Activated CD8-positive, alpha-beta memory T cell treated with anti-CD3 and anti-CD28 coated beads, Interleukin-2, amount 10 ng/mL, durations not matched to agents 7 days and 5 days (primary cell): Measurements from ENCODE around the gene BPTF. TPM values are rescaled to one million over a fixed set of nuclear protein-coding genes. Genes with fewer than 3 reads are reported as not detected.
"Not testable (repeated sequence)": the region's sequence is repeated elsewhere in the genome, so short reads cannot be mapped to it uniquely, and the experiment has no call there.

Source experiments
- ATAC-seq: fragments of 150-1000 bp; cut with Tn5 transposase; one replicate; pipeline ENCODE4 v1.10.0; 2021; ENCODE audit warnings: moderate library complexity
- CTCF ChIA-PET: fragments of 350-600 bp; sonication (Branson Sonifier 250); formaldehyde crosslinking; loops from one replicate; lab custom pipeline; 2021; ENCODE audit warnings: antibody characterized with exemption; lab: Charles Lee
- DNase-seq: peaks from one replicate; pipeline ENCODE4 v3.0.0-alpha.2; 2020
- H3K27ac Mint-ChIP-seq: one replicate; pipeline ENCODE4 v1.8.0; 2021; ENCODE audit warnings: mild to moderate bottlenecking, mixed read lengths
- H3K27me3 Mint-ChIP-seq: one replicate; pipeline ENCODE4 v1.8.0; 2021; ENCODE audit warnings: mixed read lengths
- H3K36me3 Mint-ChIP-seq: one replicate; pipeline ENCODE4 v1.8.0; 2021; ENCODE audit warnings: mild to moderate bottlenecking, mixed read lengths
- H3K4me1 Mint-ChIP-seq: one replicate; pipeline ENCODE4 v1.8.0; 2021; ENCODE audit warnings: mixed read lengths
- H3K4me3 Mint-ChIP-seq: one replicate; pipeline ENCODE4 v1.8.0; 2021; ENCODE audit warnings: mild to moderate bottlenecking, moderate library complexity, mixed read lengths
- H3K9me3 Mint-ChIP-seq: one replicate; pipeline ENCODE4 v1.8.0; 2022; ENCODE audit warnings: low read depth, mixed read lengths
- total RNA-seq, 2 experiments: library from RNA; stranded (reverse); gene quantifications; one replicate each; pipeline ENCODE4 v1.2.3, GENCODE V29; 2021

Gene BPTF
- total RNA-seq, 2 experiments from 2014 or later: 89.3 to 101 TPM

DNA sequence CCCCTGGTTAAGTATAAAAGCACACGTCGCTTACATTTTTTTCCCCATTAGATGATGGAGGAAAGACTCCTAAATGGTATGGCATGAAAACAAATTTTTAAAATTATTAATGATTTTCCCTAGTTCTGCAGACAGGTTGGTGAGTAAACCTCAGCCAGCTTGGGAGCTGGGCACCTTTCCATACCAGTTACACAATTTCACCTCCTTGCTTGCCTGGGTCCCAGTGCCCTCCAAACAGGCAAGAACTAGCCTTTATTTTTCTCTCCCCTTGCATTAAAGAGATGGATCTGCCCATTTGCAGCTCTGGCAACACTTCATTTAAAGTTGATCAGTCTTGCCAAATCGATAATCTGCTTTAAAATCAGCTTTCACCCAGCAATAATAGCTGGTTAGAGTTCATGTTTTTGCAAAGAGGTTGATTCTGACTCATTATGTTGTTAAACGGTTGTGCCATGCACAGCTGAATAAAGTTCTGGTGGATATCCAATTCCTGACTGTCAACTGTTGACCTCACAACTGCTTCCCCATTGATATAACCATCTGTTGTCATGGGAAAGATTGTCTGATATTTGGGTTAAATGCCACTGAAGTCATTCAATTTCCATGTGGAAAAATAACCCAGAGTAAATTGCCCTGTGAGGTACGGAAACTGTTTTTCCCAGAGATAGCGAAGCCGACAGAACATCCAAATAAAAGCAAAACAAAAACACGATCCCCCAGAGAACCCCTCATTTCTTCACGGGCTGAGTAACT lies 169.7 kb downstream of the BPTF start:
- CTCF ChIA-PET: interaction anchor here (1.0 to 2.2 kb wide), 5 partner anchors 10 to 25 kb away, joined by 3 to 7 read pairs (median 5); no protein-coding TSS in a partner anchor
- peaks cover 18% of the 10 kb centered on the region for H3K27me3 Mint-ChIP-seq
- no peak for DNase-seq
- H3K27ac Mint-ChIP-seq: no peak overlapping the region
- no peaks in the 10 kb centered on the region for H3K9me3 Mint-ChIP-seq
- peaks cover 32% of the 10 kb centered on the region for H3K4me1 Mint-ChIP-seq
- peak overlapping the region; percentile 79 for H3K4me3 Mint-ChIP-seq
- peaks cover 5% of the 10 kb centered on the region for H3K36me3 Mint-ChIP-seq
- no peak for ATAC-seq

DNA sequence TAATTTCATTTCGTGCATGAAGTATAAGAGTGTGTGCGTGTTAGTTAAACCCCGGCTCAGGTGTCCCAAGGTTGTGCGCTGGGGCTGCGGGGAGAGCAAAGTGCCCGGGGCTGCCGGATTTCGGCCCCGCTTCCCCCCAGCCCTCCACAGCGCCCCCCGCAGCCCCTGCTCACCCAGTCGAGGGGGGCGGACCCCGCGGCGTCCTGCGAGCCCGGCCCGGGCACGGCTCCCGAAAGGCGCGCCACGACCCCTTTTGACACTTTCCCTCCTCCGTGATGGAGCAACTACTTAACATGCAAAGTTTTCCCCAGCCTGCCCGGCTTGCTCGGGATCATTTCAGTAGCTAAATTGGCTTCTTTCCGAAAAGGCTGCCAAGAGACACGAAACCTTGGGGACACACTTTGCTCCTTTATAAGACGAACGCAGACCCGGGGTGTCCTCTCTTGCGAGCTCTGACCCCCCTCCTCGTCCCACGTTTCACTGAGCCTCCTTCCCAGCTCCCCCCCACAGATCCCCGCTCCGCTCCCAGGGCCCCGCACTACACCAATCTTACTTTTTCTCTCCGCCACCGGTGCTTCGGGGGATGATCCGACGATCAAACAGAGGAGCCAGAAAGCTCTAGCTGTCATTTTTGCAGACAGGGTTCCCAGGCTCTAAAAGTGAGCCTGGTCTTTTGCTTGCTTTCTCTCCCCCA lies 170.4 kb downstream of the BPTF start:
- H3K9me3 Mint-ChIP-seq: no peaks in the 10 kb centered on the region
- ATAC-seq (peak; percentile 17), DNase-seq (peak; percentile 49)
- CTCF ChIA-PET: interaction anchor here (1.0 to 2.2 kb wide), 7 partner anchors 9 to 36 kb away, joined by 3 to 7 read pairs (median 5); no protein-coding TSS in a partner anchor
- H3K4me3 Mint-ChIP-seq: peak overlapping the region; percentile 76
- H3K36me3 Mint-ChIP-seq: peaks cover 5% of the 10 kb centered on the region
- H3K27ac Mint-ChIP-seq: no peak overlapping the region
- H3K4me1 Mint-ChIP-seq: peaks cover 32% of the 10 kb centered on the region
- H3K27me3 Mint-ChIP-seq: peaks cover 18% of the 10 kb centered on the region

DNA sequence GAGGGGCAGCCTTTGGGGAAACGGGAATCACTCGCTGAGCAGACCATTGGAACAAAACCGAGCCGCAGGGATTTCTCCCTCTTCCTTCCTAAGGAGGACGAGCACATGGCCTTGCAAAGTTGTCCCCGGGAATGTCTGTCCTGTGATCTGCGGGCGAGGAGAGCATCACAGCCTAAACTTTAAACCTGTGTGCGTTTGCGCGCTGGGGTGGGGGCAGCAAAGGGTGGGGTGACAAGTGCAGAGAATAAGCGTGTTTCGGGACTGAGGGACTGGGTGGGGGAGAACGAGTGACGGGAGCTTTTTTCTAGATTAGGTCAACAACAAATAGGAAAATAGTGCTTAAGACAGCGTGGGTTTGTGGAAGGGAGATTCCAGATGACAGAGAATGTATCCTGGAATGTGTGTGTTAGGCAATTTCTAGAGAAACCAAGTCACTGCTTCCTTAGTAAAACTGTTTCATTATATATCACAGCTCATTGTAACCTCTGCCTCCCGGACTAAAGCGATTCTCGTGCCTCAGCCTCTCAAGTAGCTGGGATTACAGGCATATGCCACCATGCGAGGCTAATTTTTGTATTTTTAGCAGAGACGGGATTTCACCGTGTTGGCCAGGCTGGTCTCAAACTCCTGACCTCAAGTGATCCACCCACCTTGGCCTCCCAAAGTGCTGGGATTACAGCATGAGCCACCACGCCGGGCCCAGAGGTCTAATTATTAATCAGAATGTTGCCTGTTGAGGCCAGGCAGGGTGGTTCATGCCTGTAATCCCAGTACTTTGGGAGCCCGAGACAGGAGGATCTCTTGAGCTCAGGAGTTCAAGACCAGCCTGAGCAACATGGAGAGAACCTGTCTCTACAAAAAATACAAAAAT lies 171.2 kb downstream of the BPTF start, which contains the start of gene C17orf58:
Gene C17orf58 (minus strand): TSS at position 169 of the 871 bp plus-strand sequence. CDS start 271 bp downstream, outside the sequence.
- Mint-ChIP-seq H3K27me3 (peaks cover 18% of the 10 kb centered on the region), H3K4me1 (peaks cover 32% of the 10 kb centered on the region), H3K4me3 (peak within 1 kb of the TSS; percentile 76)
- CTCF ChIA-PET: interaction anchor here (1.3 to 2.0 kb wide), 4 partner anchors 11 to 37 kb away, joined by 4 to 5 read pairs (median 5); no protein-coding TSS in a partner anchor
- H3K9me3 Mint-ChIP-seq, H3K27ac Mint-ChIP-seq, H3K36me3 Mint-ChIP-seq, DNase-seq, ATAC-seq: not testable (repeated sequence)

DNA sequence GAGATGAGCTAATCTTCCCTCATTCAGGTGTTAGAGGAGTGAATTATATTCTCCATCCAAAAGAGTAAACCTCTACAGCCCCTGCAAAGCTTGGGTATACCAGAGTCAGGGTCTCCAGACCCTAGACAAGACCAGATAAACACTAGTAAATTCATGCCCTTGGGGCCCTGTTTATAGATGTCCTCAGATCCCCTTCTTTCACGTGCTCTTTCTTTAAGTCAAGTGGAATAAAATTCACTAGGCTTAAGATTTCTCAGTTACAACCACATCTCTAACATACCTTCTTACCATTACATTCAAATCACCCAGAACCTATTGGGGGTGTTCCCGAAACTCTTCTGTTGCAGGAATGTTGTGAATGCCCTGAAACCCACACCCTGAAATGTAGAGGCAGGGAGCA lies 173.2 kb downstream of the BPTF start:
- DNase-seq (no peak), ATAC-seq (no peak)
- H3K4me1 Mint-ChIP-seq: peaks cover 25% of the 10 kb centered on the region
- no peaks in the 10 kb centered on the region for H3K36me3 Mint-ChIP-seq
- no peak overlapping the region for H3K27ac Mint-ChIP-seq
- no peak overlapping the region for H3K4me3 Mint-ChIP-seq
- H3K27me3 Mint-ChIP-seq: peaks cover 18% of the 10 kb centered on the region
- no peaks in the 10 kb centered on the region for H3K9me3 Mint-ChIP-seq
- CTCF ChIA-PET: interaction anchor here (0.9 to 1.5 kb wide), 2 partner anchors 9 to 13 kb away, joined by 5 to 6 read pairs; no protein-coding TSS in a partner anchor

GRCh38 chr17:67999291-67999911 lies 174.1 kb downstream of the BPTF start:
- no peak overlapping the region for H3K4me3 Mint-ChIP-seq

DNA sequence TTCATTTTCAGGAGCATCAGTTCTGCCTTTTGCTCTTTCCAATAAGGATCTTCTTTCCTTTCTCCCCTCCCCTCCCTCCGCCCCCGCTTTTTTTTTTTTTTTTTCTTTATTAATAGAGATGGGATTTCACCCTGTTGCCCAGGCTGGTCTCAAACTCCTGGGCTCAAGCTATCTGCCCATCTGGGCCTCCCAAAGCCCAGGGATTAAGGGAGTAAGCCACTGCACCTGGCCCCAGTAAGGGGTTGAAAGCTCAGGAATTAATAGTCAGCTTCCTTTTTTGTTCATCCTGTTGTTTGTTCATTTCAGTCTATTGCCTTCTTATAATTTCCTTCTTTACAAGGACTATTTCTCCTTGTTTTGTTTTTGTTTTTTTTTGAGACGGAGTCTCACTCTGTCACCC lies 178.9 kb downstream of the BPTF start:
- no peak overlapping the region for H3K27ac Mint-ChIP-seq
- DNase-seq: no peak
- no peaks in the 10 kb centered on the region for H3K27me3 Mint-ChIP-seq
- no peaks in the 10 kb centered on the region for H3K9me3 Mint-ChIP-seq
- ATAC-seq: no peak
- CTCF ChIA-PET: interaction anchor here (1.4 to 1.7 kb wide), 2 partner anchors 9 to 15 kb away, joined by 3 to 5 read pairs; no protein-coding TSS in a partner anchor
- H3K36me3 Mint-ChIP-seq: no peaks in the 10 kb centered on the region
- H3K4me1 Mint-ChIP-seq: no peaks in the 10 kb centered on the region
- no peak overlapping the region for H3K4me3 Mint-ChIP-seq

More at GRCh38 chr17:67999291-67999911, 174.1 kb downstream of the BPTF start:
- H3K27ac Mint-ChIP-seq: no peak overlapping the region
- H3K36me3 Mint-ChIP-seq: no peaks in the 10 kb centered on the region
- H3K4me1 Mint-ChIP-seq: peaks cover 21% of the 10 kb centered on the region
- DNase-seq: no peak
- ATAC-seq: no peak
- peaks cover 18% of the 10 kb centered on the region for H3K27me3 Mint-ChIP-seq
- CTCF ChIA-PET: no interaction called here
- no peaks in the 10 kb centered on the region for H3K9me3 Mint-ChIP-seq

DNA sequence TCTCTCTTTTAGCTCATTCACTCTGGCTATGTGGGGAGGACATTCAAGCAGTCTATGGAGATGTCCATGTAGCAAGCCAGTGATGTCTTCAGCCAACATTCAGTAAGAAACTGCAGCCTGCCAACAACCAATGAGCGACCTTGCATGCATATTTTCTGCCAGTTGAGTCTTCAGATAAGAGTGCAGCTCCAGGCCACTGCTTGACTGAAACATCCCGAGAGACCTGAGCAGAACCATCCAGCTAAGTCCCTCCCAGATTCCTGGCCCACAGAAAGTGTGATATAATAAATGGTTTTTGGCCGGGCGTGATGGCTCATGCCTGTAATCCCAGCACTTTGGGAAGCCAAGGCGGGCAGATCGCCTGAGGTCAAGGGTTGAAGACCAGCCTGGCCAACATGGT lies 181.5 kb downstream of the BPTF start:
- no peaks in the 10 kb centered on the region for H3K36me3 Mint-ChIP-seq

DNA sequence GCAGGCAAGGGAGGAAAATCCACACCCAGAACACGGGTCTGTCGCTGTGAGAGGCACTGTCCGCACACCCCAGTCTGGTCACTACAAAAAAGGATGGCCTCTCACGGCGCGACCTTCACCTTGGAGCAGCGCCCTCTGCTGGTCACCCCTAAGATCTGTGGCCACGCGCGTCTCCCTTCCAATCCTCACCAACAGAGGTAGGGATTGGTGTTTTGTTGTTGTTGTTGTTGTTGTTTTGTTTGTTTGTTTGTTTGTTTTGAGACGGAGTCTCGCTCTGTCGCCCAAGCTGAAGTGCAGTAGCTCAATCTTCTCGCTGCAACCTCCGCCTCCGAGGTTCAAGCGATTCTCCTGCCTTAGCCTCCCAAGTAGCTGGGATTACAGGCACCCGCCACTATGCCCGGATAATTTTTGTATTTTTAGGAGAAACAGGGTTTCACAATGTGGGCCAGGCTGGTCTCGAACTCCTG lies 185.9 kb downstream of the BPTF start:
- H3K27me3 Mint-ChIP-seq: peaks cover 7% of the 10 kb centered on the region

More for the DNA sequence above, 181.5 kb downstream of the BPTF start:
- Mint-ChIP-seq H3K27me3 (no peaks in the 10 kb centered on the region), H3K9me3 (no peaks in the 10 kb centered on the region), H3K4me1 (peaks cover 6% of the 10 kb centered on the region), H3K27ac (no peak overlapping the region), H3K4me3 (no peak overlapping the region)
- DNase-seq (no peak), ATAC-seq (no peak)
- CTCF ChIA-PET: interaction anchor here (1.3 kb wide), 1 partner anchor 9 kb away, joined by 6 read pairs; no protein-coding TSS in a partner anchor

GRCh38 chr17:68013385-68013784 lies 188.1 kb downstream of the BPTF start:
- Mint-ChIP-seq H3K4me3 (no peak overlapping the region), H3K9me3 (no peaks in the 10 kb centered on the region), H3K4me1 (peaks cover 8% of the 10 kb centered on the region), H3K27me3 (peaks cover 7% of the 10 kb centered on the region), H3K27ac (no peak overlapping the region), H3K36me3 (no peaks in the 10 kb centered on the region)
- CTCF ChIA-PET: no interaction called here
- no peak for DNase-seq
- no peak for ATAC-seq

More for the DNA sequence above, 185.9 kb downstream of the BPTF start:
- Mint-ChIP-seq H3K9me3 (no peaks in the 10 kb centered on the region), H3K4me3 (peak overlapping the region; percentile 65), H3K27ac (no peak overlapping the region), H3K4me1 (peaks cover 6% of the 10 kb centered on the region), H3K36me3 (no peaks in the 10 kb centered on the region)
- ATAC-seq (peak; percentile 94), DNase-seq (peak; percentile 76)
- CTCF ChIA-PET: interaction anchor here (0.7 to 1.7 kb wide), 10 partner anchors 9 to 80 kb away, joined by 3 to 8 read pairs (median 4); partner anchors contain the start of gene KPNA2

- CTCF ChIA-PET: interaction anchor here (1.1 to 1.7 kb wide), 2 partner anchors 9 to 42 kb away, joined by 3 to 4 read pairs; no protein-coding TSS in a partner anchor
- no peak overlapping the region for H3K27ac Mint-ChIP-seq
Observed at GRCh38 chr17:68015081-68015723, 189.9 kb downstream of the BPTF start.

DNA sequence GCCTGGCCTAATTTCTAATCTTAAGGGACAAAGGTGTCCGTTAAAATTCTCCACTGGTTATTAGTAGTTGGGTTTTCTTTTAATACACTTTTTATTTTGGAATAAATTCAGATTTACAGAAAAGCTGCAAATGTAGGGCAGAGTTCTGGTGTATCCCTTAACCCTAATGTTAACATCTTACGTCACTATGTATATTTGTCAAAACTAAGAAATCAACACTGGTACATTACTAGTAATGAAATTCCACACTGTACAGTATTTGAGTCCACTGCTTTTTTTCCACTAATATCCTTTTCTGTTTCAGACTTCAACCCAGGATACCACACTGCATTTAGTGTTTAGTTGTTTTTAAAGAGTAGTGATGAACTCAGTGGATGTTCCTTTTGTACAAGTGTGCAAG lies 191.5 kb downstream of the BPTF start:
- Mint-ChIP-seq H3K27me3 (peaks cover 10% of the 10 kb centered on the region), H3K4me3 (no peak overlapping the region), H3K27ac (no peak overlapping the region), H3K36me3 (no peaks in the 10 kb centered on the region), H3K4me1 (peaks cover 13% of the 10 kb centered on the region), H3K9me3 (no peaks in the 10 kb centered on the region)
- no peak for DNase-seq
- CTCF ChIA-PET: interaction anchor here (0.5 kb wide), 1 partner anchor 281 kb away, joined by 4 read pairs; no protein-coding TSS in a partner anchor
- ATAC-seq: no peak

More at GRCh38 chr17:68015081-68015723, 189.9 kb downstream of the BPTF start:
- Mint-ChIP-seq H3K4me1 (peaks cover 14% of the 10 kb centered on the region), H3K36me3 (no peaks in the 10 kb centered on the region), H3K27me3 (peaks cover 10% of the 10 kb centered on the region), H3K9me3 (no peaks in the 10 kb centered on the region), H3K4me3 (no peak overlapping the region)
- DNase-seq (no peak), ATAC-seq (no peak)
